Lung (tissue), 12 donors: Measurements from ENCODE around the gene IPO9. TPM values are rescaled to one million over a fixed set of nuclear protein-coding genes. Genes with fewer than 3 reads are reported as not detected.
"Not testable (repeated sequence)": the region's sequence is repeated elsewhere in the genome, so short reads cannot be mapped to it uniquely, and the experiment has no call there.

Experiments
- ATAC-seq: fragments of 200-7000 bp; cut with Tn5 transposase; one replicate; pipeline ENCODE4 v1.9.1; 2020; ENCODE audit warnings: moderate number of reproducible peaks; ENCODE audit not compliant: insufficient read depth, low FRiP score
- DNase-seq, 3 donors: peaks; one replicate each; pipeline ENCODE4 v3.0.0-alpha.2; 2013 to 2017
- H3K27ac ChIP-seq, 2 donors: one replicate each; pipeline ENCODE4 v1.5.1; 2013; ENCODE audit warnings: mild to moderate bottlenecking in 2 of 2, moderate library complexity in 2 of 2, control low read depth in 1 of 2, inconsistent platforms in 1 of 2, low read depth in 1 of 2, low read length in 1 of 2
- H3K27me3 ChIP-seq, 3 donors: one replicate each; pipeline ENCODE4 v1.5.1; 2013; ENCODE audit warnings: low read length in 2 of 3; ENCODE audit not compliant: control insufficient read depth in 3 of 3, insufficient read depth in 3 of 3
- H3K36me3 ChIP-seq, 4 donors: one replicate each; pipeline ENCODE4 v1.5.1; 2013; ENCODE audit warnings: low read length in 4 of 4, mild to moderate bottlenecking in 1 of 4, moderate library complexity in 1 of 4; ENCODE audit not compliant: control insufficient read depth in 4 of 4, insufficient read depth in 4 of 4
- H3K4me1 ChIP-seq, 5 donors: one replicate each; pipeline ENCODE4 v1.5.1; 2013; ENCODE audit warnings: low read length in 5 of 5, mild to moderate bottlenecking in 2 of 5, moderate library complexity in 1 of 5; ENCODE audit not compliant: control insufficient read depth in 5 of 5, insufficient read depth in 5 of 5
- H3K4me3 ChIP-seq: one replicate; pipeline ENCODE4 v1.5.1; 2013; ENCODE audit warnings: mild to moderate bottlenecking, control low read depth, moderate library complexity
- H3K9ac ChIP-seq, 2 donors: one replicate each; pipeline ENCODE4 v1.5.1; 2013; ENCODE audit warnings: low read length in 2 of 2, control low read depth in 1 of 2; ENCODE audit not compliant: insufficient read depth in 1 of 2
- H3K9me3 ChIP-seq, 4 donors: one replicate each; pipeline ENCODE4 v1.5.1; 2013; ENCODE audit warnings: low read length in 3 of 4, mild to moderate bottlenecking in 1 of 4, moderate library complexity in 1 of 4; ENCODE audit not compliant: control insufficient read depth in 4 of 4, insufficient read depth in 3 of 4
- WGBS, 2 donors: extraction: QIAGEN DNeasy Blood & Tissue Kit; methylation state at CpG; one replicate each; pipeline ENCODE4 v1.1.7; 2013; 5-methylcytosine and 5-hydroxymethylcytosine counted together
- polyA plus RNA-seq, 2 donors: library from polyadenylated mRNA; stranded (reverse); fragments of 200-250 nt; gene quantifications; one replicate each; pipeline ENCODE4 v1.2.1, GENCODE V29; 2013
- total RNA-seq, 2 donors: library from RNA; depleted of rRNA in 1 of 2; stranded (reverse); fragments of >200 nt in 1 of 2; gene quantifications; one replicate each; pipeline ENCODE4 v1.2.1, GENCODE V29; 2014 to 2021
- TF ChIP-seq, protein P1 (sequence below): IDR thresholded peaks from 2 replicates; pipeline ENCODE4 v1.5.1; 2012; ENCODE audit warnings: mild to moderate bottlenecking; ENCODE audit errors: control extremely low read depth, extremely low read depth
- donor health status: control.
- donor health status: control.
- donor health status: Bipolar disorder and iron deficiency.
- donor health status: healthy.
- donor health status: DM: yes; HTN: yes; CAD: no.

Gene IPO9
- total and polyA plus RNA-seq, 4 donors: 16.7 to 52.3 (median 30.8) TPM

DNA sequence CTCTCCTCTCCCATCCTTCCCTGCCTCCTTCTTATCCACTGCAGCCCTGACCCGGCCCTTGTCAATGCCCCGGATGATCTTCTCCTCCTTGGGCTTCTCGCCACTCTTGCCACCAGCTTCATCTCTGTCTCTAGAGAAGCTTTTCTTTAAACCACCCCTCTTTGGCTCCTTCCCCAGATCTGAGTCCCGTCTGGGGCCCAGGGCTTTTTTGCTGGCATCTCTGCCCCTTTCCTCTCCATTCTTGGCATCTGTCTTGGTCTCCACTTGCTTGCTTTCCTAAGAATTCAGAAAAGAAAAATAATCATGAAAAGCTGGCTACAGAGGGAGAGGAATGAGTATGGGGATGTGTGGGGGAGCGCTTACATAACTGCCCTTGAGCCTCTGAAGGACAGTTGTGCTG, 71.5 kb downstream of the IPO9 start:
- Histone ChIP-seq H3K9me3 (no peaks in the 10 kb centered on the region), H3K9ac (no peak overlapping the region), H3K4me1 (peaks cover 0 to 7% (median 0%) of the 10 kb centered on the region in 5 donors), H3K36me3 (no peaks in the 10 kb centered on the region), H3K27me3 (no peaks in the 10 kb centered on the region), H3K4me3 (no peak overlapping the region), H3K27ac (no peak overlapping the region)
- 73 to 85% methylated on average over 5 of the region's 5 CpGs for WGBS, 2 donors
- ATAC-seq: no peak
- no peak for DNase-seq
- TF ChIP-seq, protein P1, sequence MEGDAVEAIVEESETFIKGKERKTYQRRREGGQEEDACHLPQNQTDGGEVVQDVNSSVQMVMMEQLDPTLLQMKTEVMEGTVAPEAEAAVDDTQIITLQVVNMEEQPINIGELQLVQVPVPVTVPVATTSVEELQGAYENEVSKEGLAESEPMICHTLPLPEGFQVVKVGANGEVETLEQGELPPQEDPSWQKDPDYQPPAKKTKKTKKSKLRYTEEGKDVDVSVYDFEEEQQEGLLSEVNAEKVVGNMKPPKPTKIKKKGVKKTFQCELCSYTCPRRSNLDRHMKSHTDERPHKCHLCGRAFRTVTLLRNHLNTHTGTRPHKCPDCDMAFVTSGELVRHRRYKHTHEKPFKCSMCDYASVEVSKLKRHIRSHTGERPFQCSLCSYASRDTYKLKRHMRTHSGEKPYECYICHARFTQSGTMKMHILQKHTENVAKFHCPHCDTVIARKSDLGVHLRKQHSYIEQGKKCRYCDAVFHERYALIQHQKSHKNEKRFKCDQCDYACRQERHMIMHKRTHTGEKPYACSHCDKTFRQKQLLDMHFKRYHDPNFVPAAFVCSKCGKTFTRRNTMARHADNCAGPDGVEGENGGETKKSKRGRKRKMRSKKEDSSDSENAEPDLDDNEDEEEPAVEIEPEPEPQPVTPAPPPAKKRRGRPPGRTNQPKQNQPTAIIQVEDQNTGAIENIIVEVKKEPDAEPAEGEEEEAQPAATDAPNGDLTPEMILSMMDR: no peak

DNA sequence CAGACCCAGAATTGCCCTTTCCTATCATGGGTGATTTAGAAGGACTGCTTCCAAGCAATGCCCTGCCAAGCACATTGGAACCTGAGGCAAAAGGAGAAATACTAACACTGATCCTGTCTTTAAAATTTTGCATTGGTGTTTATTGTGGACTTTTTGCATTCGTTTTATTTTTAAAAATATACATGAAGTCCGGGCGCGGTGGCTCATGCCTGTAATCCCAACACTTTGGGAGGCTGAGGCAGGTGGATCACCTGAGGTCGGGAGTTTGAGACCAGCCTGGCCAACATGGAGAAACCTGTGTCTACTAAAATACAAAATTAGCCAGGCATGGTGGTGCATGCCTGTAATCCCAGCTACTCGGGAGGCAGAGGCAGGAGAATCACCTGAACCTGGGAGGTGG, 72.1 kb downstream of the IPO9 start:
- H3K4me3 ChIP-seq, H3K27me3 ChIP-seq, H3K36me3 ChIP-seq, H3K9me3 ChIP-seq, H3K4me1 ChIP-seq, DNase-seq, H3K27ac ChIP-seq, ATAC-seq, H3K9ac ChIP-seq: not testable (repeated sequence)
- 89 to 92% methylated on average over 6 of the region's 6 CpGs for WGBS, 2 donors

DNA sequence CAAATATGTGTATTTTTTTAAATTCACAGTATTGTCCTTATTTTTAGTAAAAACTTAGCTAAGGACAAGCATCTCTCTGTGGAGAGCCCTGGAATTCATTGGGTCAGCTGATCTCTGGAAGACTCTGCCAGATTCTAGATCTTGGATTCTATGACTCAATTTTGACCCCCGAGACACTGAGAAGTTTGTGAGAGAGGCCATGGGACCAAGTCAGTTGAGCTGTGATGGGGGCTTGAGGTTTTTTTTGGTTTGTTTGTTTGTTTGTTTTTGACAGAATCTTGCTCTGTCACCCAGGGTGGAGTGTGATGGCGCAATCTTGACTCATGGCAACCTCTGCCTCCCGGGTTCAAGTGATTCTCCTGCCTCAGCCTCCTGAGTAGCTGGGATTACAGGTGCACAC, 73.2 kb downstream of the IPO9 start:
- Histone ChIP-seq H3K9ac (no peak overlapping the region), H3K27me3 (no peaks in the 10 kb centered on the region), H3K4me3 (no peak overlapping the region), H3K36me3 (no peaks in the 10 kb centered on the region), H3K4me1 (peaks cover 0 to 7% (median 0%) of the 10 kb centered on the region in 5 donors), H3K9me3 (no peaks in the 10 kb centered on the region), H3K27ac (no peak overlapping the region)
- DNase-seq (no peak), ATAC-seq (no peak)
- 88 to 89% methylated on average over 3 of the region's 3 CpGs for WGBS, 2 donors
- TF ChIP-seq, protein P1: no peak

DNA sequence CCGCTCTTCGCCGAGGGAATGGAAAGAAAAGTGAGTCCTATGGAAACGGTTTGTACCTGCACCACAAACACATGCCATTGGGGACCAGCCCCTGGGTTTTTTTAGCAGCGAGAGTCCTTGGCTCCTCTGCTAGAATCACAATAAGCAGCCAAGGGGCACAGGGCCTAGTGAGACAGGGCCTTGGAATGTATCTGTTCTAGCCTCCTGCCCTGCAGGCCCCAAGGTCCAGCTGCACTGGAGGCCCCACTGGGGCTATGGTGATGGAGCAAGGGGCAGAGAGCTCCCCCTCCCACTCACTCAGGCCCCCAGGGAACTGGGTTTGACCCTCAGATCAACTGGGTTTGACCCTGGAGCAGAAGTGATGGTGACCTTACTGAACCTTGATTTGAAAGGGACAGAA, 74.2 kb downstream of the IPO9 start:
- DNase-seq: no peak
- no peak for ATAC-seq
- Histone ChIP-seq H3K4me1 (peaks cover 0 to 7% (median 0%) of the 10 kb centered on the region in 5 donors), H3K4me3 (no peak overlapping the region), H3K27ac (no peak overlapping the region), H3K9ac (no peak overlapping the region), H3K9me3 (no peaks in the 10 kb centered on the region), H3K27me3 (no peaks in the 10 kb centered on the region), H3K36me3 (no peaks in the 10 kb centered on the region)
- WGBS, 2 donors: 79 to 91% methylated on average over 5 of the region's 5 CpGs
- TF ChIP-seq, protein P1: no peak
